Midbrain (tissue), 1 donor: Measurements from ENCODE around the gene MATK.
"Not testable (repeated sequence)": the region's sequence is repeated elsewhere in the genome, so short reads cannot be mapped to it uniquely, and the experiment has no call there.

Experiments
- DNase-seq: peaks from one replicate; lab custom pipeline; 2025; lab: John Stamatoyannopoulos, UW

MATK gene

DNA sequence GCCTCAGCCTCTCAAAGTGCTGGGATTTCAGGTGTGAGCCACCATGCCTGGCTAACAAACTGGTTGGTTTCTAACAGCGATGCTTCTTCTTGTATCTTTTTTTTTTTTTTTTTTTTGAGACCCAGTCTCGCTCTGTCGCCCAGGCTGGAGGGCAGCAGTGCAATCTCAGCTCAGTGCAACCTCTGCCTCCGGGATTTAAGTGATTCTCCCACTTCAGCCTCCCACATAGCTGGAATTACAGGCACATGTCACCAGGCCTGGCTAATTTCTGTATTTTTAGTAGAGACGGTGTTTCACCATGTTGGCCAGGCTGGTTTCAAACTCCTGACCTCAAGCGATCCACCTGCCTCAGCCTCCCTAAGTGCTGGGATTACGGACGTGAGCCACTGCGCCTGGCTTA lies 30.0 kb upstream of the MATK start:
- not testable (repeated sequence) for DNase-seq

DNA sequence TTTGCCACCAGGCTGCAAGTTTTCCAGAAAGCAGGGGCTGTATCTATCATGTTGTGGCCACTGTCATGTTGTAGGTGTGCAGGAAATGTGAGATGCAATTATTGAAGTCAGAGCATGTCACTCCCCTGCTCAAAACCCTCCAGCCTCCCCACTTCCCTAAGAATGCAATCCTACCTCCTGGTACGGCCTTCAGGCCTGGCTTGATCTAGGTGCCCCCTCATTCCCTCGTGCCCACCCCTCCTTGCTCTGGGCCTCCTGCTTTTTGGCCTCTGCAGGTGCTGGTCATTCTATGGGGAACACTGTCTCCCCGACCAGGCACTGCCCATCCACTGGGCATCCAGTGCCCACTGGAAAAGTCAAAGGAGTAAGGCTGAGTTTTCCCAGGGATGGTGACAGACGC lies 28.5 kb upstream of the MATK start:
- no peak for DNase-seq

GRCh38 chr19:3813473-3814392 lies 27.6 kb upstream of the MATK start:
- no peak for DNase-seq

- DNase-seq, result no peak
Measured at GRCh38 chr19:3810708-3811355, 24.7 kb upstream of the MATK start.

- DNase-seq, result no peak
Measured at GRCh38 chr19:3809881-3810707, 23.9 kb upstream of the MATK start.

DNA sequence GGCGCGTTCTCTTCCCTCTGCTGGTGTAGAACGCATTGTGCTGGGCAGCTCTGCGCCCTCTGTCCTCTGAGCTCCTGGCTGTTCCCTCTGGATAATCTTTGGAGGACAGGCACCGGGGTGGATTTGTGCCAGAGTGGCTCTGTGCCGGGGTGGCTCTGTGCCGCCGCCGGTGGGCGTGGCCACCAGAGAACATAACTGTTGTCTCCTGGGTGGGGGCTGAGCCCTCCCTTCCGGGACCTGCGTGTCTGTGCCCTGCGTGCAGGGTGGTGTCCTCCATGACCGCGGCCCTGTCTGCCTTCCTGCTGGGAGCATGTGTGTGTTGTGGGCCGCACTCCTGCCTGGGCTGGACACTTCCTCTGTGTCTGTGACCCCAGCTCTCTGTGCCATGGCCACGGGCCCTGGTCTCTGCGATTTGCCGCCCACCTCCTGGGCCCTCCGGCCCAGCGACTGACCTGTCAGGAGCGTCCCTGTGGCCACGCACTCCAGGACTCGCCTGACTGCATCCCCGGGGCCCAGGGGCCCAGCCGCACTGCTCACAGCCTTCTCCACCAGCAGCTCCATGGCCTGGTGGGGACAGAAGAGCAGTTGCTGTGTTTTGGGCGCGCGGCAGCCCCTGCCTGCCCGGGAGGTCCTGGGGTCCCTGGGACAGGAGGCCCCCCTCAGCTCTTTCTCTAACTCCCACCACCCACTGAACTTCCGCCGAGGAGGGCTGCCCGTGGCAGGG lies 22.4 kb upstream of the MATK start:
- no peak for DNase-seq

GRCh38 chr19:3807574-3808354 lies 21.6 kb upstream of the MATK start:
- no peak for DNase-seq

GRCh38 chr19:3807131-3807480 lies 20.9 kb upstream of the MATK start:
- DNase-seq, result no peak

GRCh38 chr19:3805859-3806258 lies 19.7 kb upstream of the MATK start:
- no peak for DNase-seq

DNA sequence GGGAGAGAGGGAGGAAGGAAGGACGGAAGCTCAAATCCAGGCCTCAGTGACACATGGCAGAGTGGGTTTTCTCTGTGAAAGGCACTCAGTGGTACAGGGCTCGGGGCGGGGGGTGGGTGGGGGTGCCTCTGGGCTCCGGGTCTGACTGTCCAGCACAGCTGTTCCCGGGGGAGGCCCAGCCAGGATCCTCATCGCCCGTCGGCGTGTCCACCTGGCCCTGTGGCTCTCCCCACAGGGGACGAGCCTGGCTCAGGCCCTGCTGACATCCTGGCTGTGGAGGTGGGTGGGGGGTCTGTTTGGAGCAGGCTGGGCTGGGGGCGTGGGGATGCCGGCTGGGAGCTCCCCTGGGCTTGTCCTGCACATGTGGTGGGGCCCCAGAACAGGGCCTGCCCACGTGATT lies 18.2 kb upstream of the MATK start:
- DNase-seq, result no peak

- no peak for DNase-seq
Measured at GRCh38 chr19:3803986-3804385, 17.8 kb upstream of the MATK start.

- DNase-seq, result no peak
Measured at GRCh38 chr19:3803114-3803888, 17.1 kb upstream of the MATK start.

DNA sequence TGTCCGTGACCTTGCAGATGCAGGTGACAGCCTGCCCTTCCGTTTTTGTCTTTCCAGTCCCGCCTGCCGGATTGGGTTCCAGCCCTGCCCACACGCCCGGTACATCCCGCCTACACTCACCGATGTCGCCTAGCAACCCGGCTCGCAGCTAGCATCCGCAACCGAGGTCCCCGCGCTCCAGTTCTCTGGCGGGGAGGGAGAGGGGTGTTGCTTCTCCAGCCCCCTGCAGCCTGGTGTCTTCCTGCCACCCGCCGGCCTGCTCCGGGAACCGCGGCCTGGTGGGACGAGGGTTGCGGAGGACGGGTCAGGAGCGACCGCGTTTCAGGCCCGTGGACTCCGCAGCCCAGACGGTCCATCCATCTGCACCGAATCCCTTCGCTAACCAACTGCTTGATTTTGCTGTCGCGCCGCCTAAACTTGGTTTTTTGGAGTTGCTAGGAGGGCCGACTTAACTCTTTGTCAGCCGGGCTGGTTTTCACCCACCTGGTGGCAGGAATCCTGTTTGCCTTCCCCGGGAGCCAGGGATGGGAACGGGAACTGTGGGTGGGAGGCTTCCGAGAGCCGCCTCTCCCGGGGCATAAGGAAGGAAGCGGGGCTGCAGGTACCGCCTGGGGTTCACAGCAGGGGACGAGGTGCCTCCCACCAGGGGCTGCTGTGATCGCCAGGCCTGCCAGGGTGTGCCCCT lies 15.4 kb upstream of the MATK start:
- peak; percentile 19 for DNase-seq

- no peak for DNase-seq
Measured at GRCh38 chr19:3800996-3801395, 14.8 kb upstream of the MATK start.

- DNase-seq, result no peak
Measured at GRCh38 chr19:3798137-3798536, 12.0 kb upstream of the MATK start.

- no peak for DNase-seq
Measured at GRCh38 chr19:3796358-3796757, 10.2 kb upstream of the MATK start.

DNA sequence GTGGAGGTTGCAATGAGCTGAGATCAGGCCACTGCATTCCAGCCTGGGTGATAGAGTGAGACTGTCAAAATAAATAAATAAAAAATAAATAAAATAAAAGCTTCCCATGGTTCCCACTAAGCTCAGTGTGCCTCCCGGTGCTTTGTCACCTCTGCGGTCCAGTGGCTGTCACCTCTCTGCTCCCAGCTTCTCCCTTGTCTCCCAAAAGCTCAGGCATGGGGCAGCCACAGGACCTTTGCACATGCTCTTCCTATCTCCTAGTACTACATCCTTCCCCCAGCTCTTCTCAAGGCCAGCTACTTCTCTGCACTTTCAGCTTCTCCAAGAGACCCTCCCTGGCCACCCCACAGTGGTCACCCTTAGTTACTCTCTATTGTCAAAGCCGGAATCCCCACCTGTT lies 7.6 kb upstream of the MATK start:
- no peak for DNase-seq

DNA sequence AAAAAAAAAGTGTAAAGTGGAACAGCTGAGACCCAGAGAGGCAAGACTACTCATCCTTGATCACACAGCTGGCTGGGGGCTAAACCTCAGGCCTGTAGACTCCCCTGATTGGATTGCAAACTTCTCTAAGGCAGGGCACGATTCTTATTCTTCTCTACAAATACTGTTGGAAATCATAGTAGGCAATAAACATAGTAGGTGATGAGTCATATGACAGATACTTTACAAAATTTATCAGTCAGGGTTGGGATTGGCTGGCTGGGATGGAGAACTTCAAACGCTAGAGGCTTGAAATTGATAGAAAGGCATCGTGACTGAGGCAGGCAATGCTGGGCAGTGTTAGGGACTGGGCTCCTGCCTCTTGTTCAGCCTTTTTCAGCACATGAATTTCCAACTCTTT lies 5.9 kb upstream of the MATK start:
- DNase-seq, result no peak

GRCh38 chr19:3790941-3791340 lies 4.8 kb upstream of the MATK start:
- no peak for DNase-seq

DNA sequence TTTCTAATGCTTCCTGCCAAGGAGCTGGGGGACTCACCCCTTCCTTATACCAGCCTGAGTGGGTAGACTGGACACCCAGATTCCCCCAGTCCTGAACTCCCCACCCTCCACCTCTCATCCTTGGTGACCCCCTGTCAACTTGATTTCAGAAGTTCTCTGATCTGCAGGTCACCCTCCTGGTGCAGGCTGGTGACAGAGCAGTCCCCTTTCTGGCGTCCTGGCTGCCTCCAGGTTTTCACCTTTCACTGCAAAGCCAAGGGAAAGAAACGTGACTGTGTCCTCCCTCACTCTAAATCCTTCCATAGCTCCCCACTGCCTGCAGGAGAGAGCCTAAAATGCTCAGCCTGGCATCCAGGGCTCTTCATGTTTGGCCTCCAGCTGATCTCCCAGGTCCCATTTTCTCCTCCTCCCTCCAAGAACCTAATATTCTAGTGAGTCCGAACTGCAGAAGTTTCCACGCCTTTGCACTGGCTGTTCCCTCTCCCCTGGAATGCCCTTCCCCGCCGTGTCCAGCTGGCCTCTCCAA lies 4.1 kb upstream of the MATK start:
- DNase-seq, result no peak
